ENCODE results near the gene KRTAP3-2.

The KRTAP3-2 gene

GRCh38 chr17:40961591-40961990 is 38.1 kb downstream of the KRTAP3-2 start:
- DNase-seq, result no peak

GRCh38 chr17:40960144-40960543 is 39.6 kb downstream of the KRTAP3-2 start:
- DNase-seq, result no peak

DNA sequence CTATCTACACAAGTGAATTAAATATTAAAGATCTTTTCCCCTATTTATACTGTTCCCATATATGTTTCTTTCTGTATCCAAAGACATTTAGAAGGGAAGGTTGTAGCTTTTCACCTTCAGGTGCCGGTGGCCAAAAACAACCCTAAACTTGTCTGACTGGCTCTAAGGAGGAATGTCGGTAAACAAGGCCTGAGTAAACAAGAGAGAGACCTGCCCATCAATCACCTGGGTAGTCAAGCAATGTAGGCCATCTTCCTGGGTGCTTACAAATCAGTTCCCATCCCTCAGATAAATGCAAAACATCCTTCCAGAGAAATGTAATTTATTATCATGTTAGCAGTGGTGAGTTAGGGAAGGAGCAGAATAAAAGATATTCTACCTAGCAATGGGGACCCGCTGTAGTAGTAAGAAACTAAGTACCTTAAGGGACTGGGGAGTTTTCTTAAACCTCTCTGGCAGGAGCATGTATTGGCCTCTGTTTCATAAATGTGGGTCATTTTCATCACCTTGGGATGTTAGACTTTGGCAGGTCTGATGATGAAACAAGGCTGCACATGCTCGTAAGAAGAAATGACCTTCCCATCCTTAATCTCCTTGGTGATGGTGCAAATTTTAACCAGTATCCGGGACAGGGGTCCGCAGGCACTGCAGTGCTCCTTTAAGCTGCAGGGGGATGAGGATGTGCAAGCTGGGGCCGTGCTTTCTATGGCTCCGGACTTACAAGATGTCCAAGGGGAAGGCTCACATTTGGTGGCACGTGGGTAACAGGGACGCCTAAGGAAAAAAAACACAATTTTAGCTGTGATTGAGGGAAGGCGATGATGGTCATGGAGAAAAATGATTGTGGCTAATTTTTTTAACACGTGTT is 41.4 kb downstream of the KRTAP3-2 start:
- DNase-seq, result no peak

DNA sequence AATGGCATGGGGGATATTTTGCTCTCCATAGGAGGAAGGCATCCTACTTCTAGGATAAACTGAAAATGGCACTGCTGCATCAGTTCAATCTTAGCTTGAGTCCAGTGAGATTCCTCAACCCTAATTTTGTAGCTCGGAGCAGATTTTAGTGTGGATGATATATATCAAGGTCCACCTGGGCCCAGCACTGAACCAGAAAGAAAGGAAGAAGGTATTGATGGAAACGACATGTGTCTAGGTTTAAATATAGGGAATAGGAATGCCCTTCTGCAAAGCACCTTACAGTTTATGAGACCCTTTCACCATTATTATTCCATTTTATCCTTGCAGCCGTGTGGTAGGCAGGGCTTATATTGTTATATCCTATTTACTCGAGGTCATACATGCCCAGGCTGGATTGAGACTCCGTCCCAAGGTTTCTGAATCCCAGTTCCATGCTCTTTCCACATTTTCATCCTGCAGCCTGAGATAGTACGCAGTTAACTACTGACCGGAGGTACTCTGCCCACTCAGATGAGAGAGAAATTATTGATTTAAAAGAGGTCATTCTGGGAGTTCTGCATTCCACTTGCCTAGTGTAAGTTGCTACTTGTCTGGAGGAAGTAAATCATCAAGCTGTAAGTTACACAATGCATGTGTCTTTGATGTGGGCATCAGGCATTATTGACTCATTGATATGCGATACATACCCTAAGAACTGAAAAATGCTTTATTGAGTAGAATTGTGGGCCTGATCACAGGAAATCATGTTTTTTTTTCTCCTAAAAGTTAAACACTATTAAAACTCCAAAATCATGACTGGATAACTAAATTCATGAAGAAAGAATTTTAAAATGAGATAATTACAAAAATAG is 43.1 kb downstream of the KRTAP3-2 start:
- no peak for DNase-seq

- DNase-seq, result no peak
Observed at GRCh38 chr17:40953881-40954280, 45.8 kb downstream of the KRTAP3-2 start.

- DNase-seq, result no peak
Observed at GRCh38 chr17:40952661-40953060, 47.0 kb downstream of the KRTAP3-2 start.

- no peak for DNase-seq
Observed at GRCh38 chr17:40952154-40952553, 47.6 kb downstream of the KRTAP3-2 start.

DNA sequence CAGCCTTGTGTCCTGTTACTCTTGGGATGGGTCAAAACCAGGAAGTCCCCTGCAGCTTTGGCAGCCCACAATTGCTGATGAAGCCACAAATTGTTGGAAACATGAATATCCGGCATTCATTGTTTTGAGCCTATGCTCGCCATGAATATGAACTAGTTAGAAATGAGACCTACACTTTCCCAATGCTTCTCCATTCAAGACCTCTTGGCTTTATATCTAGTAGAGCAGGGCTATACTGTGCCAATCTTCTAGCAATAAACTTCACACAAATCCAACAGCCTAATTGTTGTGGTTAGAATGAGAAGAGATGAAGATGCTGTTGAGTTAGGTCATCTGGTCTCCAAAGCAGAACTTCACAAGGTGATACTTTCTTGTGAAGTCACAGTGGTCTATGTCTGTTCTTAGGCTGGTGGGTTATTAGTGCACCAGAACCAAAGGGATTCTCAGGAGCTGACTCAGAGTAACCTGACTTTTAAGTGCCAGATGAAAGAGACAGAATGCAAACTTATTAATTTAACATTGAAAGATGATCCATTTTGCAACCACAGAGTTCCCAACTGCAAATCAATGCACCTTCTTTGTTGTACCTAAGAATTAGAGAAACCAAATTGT is 48.6 kb downstream of the KRTAP3-2 start:
- DNase-seq, result no peak

DNA sequence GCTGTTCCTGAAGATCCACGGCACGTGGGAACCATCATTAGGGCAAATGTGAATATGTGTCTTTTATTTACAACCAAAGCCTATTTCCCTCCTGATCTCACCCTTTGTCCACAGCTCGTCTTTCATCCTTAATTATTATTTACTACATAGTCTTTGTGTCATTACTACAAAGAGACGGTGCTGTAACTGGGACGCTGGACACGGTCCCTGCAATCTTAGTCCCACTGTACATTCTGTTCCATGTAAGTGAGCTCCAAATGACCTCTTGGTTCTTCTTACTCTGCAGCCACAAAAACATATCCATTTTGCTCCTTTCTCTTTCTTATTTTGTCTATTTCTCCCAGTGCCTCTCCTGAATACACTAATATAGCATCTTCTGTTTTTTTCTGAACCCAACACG is 49.5 kb downstream of the KRTAP3-2 start:
- DNase-seq, result no peak

- no peak for DNase-seq
Observed at GRCh38 chr17:40949418-40949817, 50.3 kb downstream of the KRTAP3-2 start.

Measured in SHP77 (cell line).